SH-SY5Y (cell line): ENCODE results near the gene SLC13A3.

ENCODE experiments used
- GATA2 ChIP-seq: IDR thresholded peaks from 2 replicates; pipeline ENCODE4 v1.6.1; 2011; ENCODE audit warnings: mild to moderate bottlenecking, low read depth, low read length
- GATA3 ChIP-seq: IDR thresholded peaks from 2 replicates; pipeline ENCODE4 v1.6.1; 2011; ENCODE audit warnings: low read depth, mild to moderate bottlenecking, low read length, moderate library complexity

SLC13A3 gene

GRCh38 chr20:46648903-46649649, 2.2 kb downstream of the SLC13A3 start:
- TF ChIP-seq GATA3, result no peak
- no peak for TF ChIP-seq GATA2

GRCh38 chr20:46647469-46647868, 3.8 kb downstream of the SLC13A3 start:
- TF ChIP-seq GATA3 (no peak), GATA2 (no peak)

- no peak for TF ChIP-seq GATA2
- TF ChIP-seq GATA3, result no peak
These were observed 4.4 kb downstream of the SLC13A3 start for GRCh38 chr20:46646659-46647380.

- TF ChIP-seq GATA3 (no peak), GATA2 (no peak)
These were observed 5.1 kb downstream of the SLC13A3 start for GRCh38 chr20:46646122-46646521.

GRCh38 chr20:46644733-46645132, 6.5 kb downstream of the SLC13A3 start:
- no peak for TF ChIP-seq GATA3

- no peak for TF ChIP-seq GATA2
- TF ChIP-seq GATA3, result no peak
These were observed 7.1 kb downstream of the SLC13A3 start for GRCh38 chr20:46644160-46644559.

GRCh38 chr20:46642969-46643343, 8.3 kb downstream of the SLC13A3 start:
- TF ChIP-seq GATA2 (no peak), GATA3 (no peak)

GRCh38 chr20:46642265-46642968, 8.8 kb downstream of the SLC13A3 start:
- TF ChIP-seq GATA2 (no peak), GATA3 (no peak)

GRCh38 chr20:46641424-46641823, 9.8 kb downstream of the SLC13A3 start:
- no peak for TF ChIP-seq GATA3
- no peak for TF ChIP-seq GATA2

- TF ChIP-seq GATA2 (no peak), GATA3 (no peak)
These were observed 10.5 kb downstream of the SLC13A3 start for GRCh38 chr20:46640536-46641311.

GRCh38 chr20:46640044-46640443, 11.2 kb downstream of the SLC13A3 start:
- TF ChIP-seq GATA2 (no peak), GATA3 (no peak)

- no peak for TF ChIP-seq GATA2
- TF ChIP-seq GATA3, result no peak
These were observed 11.7 kb downstream of the SLC13A3 start for GRCh38 chr20:46639587-46639986.

- TF ChIP-seq GATA2, result no peak
These were observed 12.4 kb downstream of the SLC13A3 start for GRCh38 chr20:46638898-46639274.

- no peak for TF ChIP-seq GATA2
- TF ChIP-seq GATA3, result no peak
These were observed 12.9 kb downstream of the SLC13A3 start for GRCh38 chr20:46638134-46638897.
